ENCODE results near the gene DPP9. TPM values are rescaled to one million over a fixed set of nuclear protein-coding genes. Genes with fewer than 3 reads are reported as not detected.

DPP9 gene
- total RNA-seq, 2 donors from 2014 or later, result 67.9 to 73.8 TPM

DNA sequence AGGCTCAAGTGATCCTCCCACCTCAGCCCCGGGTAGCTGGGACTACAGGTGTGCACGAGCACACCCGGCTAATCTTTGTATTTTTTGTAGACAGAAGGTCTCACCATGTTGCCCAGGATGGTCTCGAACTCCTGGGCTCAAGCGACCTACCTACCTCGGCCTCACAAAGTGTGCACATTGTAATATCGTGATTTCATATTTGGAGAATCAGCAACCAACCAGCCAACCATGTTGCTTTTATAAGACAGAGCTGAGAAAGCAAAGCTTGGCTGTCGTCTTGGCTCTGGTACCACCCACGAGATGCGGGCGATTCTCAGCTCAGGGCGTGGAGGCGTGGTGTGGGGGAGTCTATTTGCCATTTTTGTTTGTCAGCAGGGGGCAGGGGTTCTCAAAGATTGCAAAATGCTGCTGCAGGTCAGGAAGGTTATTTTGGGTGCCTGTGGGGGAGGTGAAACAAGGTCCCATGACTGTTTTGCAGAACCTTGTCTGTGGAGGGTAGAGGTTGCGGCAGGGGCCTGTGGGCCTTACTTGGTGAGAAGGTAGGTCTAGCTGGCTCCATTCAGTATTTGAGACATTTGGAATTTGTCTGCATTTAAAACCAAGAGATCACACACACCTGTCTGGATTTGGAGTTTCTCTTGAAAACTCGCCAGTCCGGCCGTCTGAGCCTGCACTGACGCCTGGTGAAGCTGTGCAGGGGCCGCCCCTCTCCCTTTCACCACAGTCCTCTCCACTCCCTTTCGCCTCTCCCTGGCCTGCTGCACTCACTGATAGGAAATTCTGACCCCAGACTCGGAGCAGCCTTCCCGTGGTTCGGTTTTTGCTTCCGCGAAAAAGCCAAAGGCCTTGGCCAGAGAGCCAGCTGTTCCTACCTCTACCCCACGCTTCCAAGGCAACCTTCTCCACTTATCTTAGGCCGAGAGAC is 68.9 kb downstream of the DPP9 start:
- Histone ChIP-seq H3K9me3 (no peaks in the 10 kb centered on the region), H3K27ac (no peak overlapping the region), H3K4me1 (ENCODE audit: control insufficient read depth in 1 of 2, low read depth in 2 of 2) (no peaks in the 10 kb centered on the region), H3K4me3 (no peak overlapping the region), H3K36me3 (peaks cover 25% of the 10 kb centered on the region), H3K27me3 (replicated peaks; ENCODE audit: insufficient read depth) (no peaks in the 10 kb centered on the region)
- DNase-seq (ENCODE audit: low spot score) (no peak), ATAC-seq (ENCODE audit: insufficient number of reproducible peaks, low FRiP score, low read depth) (no peak)
- TF ChIP-seq, protein P1, sequence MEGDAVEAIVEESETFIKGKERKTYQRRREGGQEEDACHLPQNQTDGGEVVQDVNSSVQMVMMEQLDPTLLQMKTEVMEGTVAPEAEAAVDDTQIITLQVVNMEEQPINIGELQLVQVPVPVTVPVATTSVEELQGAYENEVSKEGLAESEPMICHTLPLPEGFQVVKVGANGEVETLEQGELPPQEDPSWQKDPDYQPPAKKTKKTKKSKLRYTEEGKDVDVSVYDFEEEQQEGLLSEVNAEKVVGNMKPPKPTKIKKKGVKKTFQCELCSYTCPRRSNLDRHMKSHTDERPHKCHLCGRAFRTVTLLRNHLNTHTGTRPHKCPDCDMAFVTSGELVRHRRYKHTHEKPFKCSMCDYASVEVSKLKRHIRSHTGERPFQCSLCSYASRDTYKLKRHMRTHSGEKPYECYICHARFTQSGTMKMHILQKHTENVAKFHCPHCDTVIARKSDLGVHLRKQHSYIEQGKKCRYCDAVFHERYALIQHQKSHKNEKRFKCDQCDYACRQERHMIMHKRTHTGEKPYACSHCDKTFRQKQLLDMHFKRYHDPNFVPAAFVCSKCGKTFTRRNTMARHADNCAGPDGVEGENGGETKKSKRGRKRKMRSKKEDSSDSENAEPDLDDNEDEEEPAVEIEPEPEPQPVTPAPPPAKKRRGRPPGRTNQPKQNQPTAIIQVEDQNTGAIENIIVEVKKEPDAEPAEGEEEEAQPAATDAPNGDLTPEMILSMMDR (IDR thresholded peaks at IDR 0.05), result no peak

DNA sequence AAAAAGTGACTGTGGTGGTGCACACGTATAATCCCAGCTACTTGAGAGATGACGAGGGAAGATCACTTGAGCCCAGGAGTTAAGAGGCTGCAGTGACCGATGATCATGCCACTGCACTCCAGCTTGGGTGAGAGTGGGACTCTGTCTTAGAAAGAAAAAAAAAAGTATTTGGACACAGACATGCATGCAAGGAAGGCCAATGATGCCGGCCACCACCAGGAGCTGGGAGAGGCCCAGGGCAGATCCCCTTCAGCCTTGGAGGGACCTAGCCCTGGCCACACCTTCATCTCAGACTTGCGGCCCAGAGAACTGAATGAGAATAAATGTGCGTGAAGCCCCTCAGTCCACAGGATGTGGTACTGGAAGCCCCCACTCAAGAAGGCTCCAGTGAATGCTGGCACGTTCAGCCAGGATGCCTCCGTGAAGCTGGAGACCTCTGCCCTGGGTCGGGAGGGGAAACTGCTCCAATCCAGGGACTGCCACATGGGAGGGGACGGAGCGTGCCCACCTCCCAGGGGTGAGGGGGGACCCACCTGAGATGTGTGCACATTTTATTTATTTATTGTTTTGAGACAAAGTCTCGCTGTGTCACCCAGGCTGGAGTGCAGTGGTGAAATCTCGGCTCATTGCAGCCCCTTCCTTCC is 69.7 kb downstream of the DPP9 start:
- DNase-seq (ENCODE audit: low spot score) (no peak), ATAC-seq (ENCODE audit: insufficient number of reproducible peaks, low FRiP score, low read depth) (no peak)
- no peak overlapping the region for H3K27ac ChIP-seq
- no peak overlapping the region for H3K4me3 ChIP-seq
- H3K9me3 ChIP-seq, result no peaks in the 10 kb centered on the region
- no peaks in the 10 kb centered on the region for H3K4me1 ChIP-seq (ENCODE audit: control insufficient read depth in 1 of 2, low read depth in 2 of 2)
- TF ChIP-seq, protein P1 (IDR thresholded peaks at IDR 0.05), result no peak
- H3K27me3 ChIP-seq (replicated peaks; ENCODE audit: insufficient read depth), result no peaks in the 10 kb centered on the region
- peaks cover 21% of the 10 kb centered on the region for H3K36me3 ChIP-seq

DNA sequence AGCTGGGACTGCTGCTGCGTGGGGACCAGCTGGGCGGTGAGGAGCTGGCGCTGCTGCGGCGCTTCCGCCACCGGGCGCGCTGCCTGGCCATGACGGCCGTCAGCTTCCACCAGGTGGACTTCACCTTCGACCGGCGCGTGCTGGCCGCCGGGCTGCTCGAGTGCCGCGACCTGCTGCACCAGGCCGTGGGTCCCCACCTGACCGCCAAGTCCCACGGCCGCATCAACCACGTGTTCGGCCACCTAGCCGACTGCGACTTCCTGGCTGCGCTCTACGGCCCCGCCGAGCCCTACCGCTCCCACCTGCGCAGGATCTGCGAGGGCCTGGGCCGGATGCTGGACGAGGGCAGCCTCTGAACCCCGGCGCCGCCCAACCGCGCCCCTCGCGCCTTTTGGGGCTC is 71.6 kb downstream of the DPP9 start:
- Histone ChIP-seq H3K4me1 (ENCODE audit: control insufficient read depth in 1 of 2, low read depth in 2 of 2) (no peaks in the 10 kb centered on the region), H3K27ac (no peak overlapping the region), H3K9me3 (no peaks in the 10 kb centered on the region), H3K27me3 (replicated peaks; ENCODE audit: insufficient read depth) (no peaks in the 10 kb centered on the region), H3K36me3 (peaks cover 6% of the 10 kb centered on the region), H3K4me3 (no peak overlapping the region)
- ATAC-seq (ENCODE audit: insufficient number of reproducible peaks, low FRiP score, low read depth) (no peak), DNase-seq (ENCODE audit: low spot score) (no peak)
- TF ChIP-seq, protein P1 (IDR thresholded peaks at IDR 0.05), result no peak

DNA sequence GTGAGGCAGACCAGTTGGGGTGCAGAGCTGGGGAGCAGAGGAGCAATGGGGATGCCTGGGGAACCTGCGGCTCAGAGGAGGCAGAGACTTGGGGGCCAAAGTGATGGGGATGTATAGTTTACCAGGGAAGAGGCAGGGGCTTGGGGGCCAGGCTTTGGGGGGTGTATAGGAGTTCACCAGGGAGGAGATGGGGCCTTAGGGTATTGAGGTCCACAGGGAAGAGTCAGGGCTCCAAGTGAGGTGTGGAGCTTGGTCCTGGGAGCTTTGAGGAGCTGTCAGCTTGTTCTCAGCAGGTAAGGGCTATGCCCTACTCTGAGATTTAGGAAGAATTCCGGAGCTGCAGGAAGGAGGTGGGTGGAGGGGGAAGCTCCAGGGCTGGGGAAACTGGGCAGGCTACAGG is 73.5 kb downstream of the DPP9 start:
- H3K27me3 ChIP-seq (replicated peaks; ENCODE audit: insufficient read depth), result no peaks in the 10 kb centered on the region
- no peak overlapping the region for H3K27ac ChIP-seq
- TF ChIP-seq, protein P1 (IDR thresholded peaks at IDR 0.05), result no peak
- ATAC-seq (ENCODE audit: insufficient number of reproducible peaks, low FRiP score, low read depth) (no peak), DNase-seq (ENCODE audit: low spot score) (no peak)
- no peaks in the 10 kb centered on the region for H3K9me3 ChIP-seq
- H3K4me1 ChIP-seq (ENCODE audit: control insufficient read depth in 1 of 2, low read depth in 2 of 2), result no peaks in the 10 kb centered on the region
- H3K36me3 ChIP-seq, result no peaks in the 10 kb centered on the region
- no peak overlapping the region for H3K4me3 ChIP-seq

DNA sequence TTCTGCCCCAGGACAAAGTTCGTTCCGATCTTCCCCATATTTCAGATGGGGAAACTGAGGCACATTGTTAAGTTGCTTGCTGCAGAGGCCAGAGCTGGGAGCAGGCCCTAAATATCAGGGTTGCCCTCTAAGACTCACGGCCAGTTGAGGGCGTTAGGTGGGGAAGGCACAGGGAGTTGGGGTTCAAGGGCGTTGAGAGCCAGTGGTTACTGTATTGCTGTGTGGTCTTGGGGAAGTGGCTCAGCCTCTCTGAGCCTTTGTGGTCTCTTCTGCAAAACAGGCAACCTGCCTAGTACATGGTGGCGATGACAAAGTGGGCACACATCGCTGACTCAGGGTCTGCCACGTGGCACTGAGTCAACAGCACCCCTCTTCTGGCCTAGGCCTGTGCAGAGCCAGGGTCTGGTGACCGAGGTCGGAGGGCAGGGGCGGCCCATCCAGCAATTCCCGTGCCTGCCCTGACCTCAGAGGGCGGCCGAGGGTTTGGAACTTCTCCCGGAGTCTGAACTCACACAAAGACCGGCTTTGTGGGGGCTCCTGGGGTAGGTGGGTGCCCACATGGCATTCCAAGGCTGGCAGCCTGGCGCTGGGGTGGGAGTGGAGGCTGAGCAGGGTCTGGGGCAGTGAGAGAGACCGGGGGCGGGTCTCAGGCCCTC is 74.1 kb downstream of the DPP9 start:
- TF ChIP-seq, protein P1 (IDR thresholded peaks at IDR 0.05), result no peak
- no peak overlapping the region for H3K27ac ChIP-seq
- no peaks in the 10 kb centered on the region for H3K27me3 ChIP-seq (replicated peaks; ENCODE audit: insufficient read depth)
- H3K4me3 ChIP-seq, result no peak overlapping the region
- DNase-seq (ENCODE audit: low spot score) (no peak), ATAC-seq (ENCODE audit: insufficient number of reproducible peaks, low FRiP score, low read depth) (no peak)
- H3K9me3 ChIP-seq, result no peaks in the 10 kb centered on the region
- H3K4me1 ChIP-seq (ENCODE audit: control insufficient read depth in 1 of 2, low read depth in 2 of 2), result no peaks in the 10 kb centered on the region
- no peaks in the 10 kb centered on the region for H3K36me3 ChIP-seq

Measured in thoracic aorta (tissue), 2 donors.